ENCODE results near the gene PDE9A.

GRCh38 chr21:42755031-42755665 is 101.7 kb downstream of the PDE9A start:
- TF ChIP-seq EZH2phosphoT487 (IDR thresholded peaks at IDR 0.05; ENCODE audit: insufficient read depth, low read depth) (no peak), EZH2 (IDR thresholded peaks at IDR 0.05; ENCODE audit: insufficient read depth, poor library complexity, severe bottlenecking) (no peak)
